ENCODE data around the gene IL2RG.

IL2RG gene

DNA sequence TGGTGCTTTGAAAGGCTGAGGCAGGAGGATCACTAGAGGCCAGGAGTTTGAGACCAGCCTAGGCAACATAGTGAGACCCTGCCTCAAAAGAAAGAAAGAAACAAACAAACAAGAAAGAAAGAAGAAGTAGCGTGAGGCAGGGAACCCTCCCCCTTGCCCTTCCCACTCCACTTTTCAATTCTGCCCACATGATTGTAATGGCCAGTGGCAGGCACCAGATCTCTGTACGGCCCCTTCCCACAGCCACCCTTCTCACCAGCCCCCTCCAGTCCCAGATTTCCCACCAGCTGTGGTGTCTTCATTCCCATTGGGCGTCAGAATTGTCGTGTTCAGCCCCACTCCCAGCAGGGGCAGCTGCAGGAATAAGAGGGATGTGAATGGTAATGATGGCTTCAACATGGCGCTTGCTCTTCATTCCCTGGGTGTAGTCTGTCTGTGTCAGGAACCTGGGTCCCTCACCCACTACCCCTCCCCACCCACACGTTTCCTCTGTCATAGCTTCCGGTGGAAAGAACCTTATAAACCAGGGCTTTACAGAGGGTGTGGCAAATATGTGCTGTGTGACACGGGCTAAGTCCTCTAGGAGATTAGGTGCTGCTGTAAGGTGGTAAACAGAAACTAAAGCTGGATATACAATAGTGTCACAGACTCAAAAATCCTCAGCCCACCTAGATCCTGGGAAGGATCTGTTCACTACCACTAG, at the start of gene IL2RG:
Gene IL2RG (minus strand): TSS at position 437 of the 703 bp plus-strand sequence. CDS start 38 bp downstream, at position 399.
- no peak for DNase-seq

DNA sequence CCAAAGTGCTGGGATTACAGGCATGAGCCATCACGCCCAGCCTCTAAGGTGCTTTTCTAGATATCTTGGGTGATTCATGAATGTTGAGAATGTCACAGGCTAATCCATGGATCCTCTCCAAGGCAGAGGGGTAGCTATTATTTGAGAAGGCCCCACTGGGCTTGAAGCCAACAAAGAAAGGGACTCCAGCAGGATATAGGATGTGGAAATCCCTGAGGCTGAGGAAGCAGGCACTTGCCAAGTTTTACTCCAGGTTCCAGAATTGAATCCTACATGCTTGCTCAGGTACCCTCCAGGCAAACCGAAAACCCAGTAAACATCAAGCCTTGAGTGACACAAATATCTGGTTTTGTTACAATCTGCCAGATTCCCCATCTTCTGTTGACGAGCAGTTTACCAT, 49.1 kb upstream of the IL2RG start:
- no peak for DNase-seq

DNA sequence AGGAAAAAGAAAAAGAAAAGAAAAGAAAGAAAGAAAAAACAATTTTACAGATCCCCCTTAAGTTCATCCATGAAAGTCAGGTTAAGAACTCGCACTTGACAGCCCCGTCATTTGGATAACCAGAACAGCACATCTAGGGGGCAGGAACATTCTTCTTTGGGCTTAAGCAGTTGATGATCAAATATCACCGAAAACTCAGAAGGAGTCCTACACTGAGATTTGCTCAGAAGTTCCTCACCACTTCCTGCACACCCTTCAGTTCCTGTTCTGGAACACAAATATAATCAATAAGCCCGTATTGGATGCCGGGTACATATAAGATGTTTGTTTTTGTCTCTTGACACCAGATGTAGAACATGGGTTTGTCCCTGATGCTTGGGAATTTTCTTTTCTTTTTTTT, 48.0 kb upstream of the IL2RG start:
- DNase-seq: no peak

DNA sequence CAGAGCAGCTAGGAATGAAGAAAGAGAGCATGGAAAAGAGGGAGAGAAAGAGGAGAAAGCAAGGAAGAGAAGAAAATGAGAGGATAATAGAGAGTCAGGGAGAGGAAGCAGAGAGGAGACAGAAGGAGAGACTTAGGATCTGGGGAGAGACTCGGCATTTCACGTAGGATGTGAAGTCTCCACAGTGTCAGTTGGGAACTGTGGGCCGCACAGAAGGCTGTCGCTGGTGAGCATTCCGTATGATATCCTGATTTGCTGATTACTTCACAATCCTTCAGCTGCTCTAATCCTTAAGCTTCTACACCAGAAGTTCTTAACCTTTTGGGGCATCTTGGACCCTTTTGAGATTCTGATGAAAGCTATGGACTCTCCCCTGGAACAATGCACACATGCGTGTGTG, 47.2 kb upstream of the IL2RG start:
- DNase-seq: peak in 2 of 56 donors; percentile 0 to 1

DNA sequence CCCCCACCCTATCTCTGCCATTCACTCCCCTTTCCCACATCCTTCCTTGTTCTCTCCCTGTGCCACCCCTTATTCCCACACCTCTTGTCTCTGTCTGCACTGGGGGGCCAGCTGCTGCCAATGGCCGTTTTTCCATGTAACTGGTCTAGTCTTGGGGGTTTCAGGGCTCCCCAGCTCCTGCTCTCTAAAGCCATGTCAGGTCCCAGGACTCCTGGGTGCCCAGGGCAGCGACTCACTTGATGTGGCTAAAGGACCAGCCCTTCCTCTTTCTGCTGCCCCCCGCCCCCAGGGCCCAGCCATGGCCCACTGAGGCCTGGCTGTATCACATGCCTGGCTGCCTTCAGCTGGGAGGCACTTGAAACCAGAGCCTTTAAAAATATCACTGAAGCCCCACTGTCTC, 43.3 kb upstream of the IL2RG start:
- no peak for DNase-seq

DNA sequence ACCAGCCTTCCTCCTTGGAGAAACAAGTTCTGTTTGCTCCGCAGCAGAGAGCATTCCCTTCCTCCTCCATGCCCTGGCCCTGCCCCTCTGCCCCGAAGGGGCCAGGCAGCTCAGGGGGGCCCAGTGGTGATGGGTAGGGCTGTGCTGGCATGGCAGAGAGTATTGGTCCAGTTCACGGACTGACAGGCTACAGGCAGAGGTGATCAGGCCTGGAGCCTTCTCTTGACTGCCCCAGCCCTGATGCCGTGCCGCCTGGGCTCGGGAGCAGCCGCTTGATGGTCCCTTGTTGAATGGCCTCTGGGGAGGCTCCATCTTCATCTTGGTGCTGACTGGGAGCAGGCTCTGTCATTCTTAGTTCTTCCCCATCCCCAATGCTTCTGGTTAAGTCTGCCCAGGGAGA, 42.8 kb upstream of the IL2RG start:
- no peak for DNase-seq

DNA sequence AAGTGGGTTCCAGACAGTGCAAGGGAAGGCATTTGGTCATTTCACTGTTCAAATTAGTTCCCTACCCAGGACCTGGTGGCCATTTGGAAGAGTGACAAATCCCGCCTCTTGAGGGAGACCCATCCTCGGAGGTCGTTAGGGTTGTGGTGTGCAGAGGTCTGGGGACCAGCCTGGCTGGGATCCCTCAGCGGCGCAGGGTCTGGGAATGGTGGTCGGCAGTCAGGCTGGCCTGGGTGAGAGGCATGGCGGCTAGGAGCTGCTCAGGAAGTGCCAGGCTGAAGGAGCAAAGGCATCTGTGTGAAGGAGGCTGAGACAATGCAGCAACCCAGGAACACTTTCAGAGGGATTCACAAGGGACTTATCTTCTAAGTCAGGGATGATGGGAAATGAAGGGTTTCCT, 40.0 kb upstream of the IL2RG start:
- DNase-seq: no peak

DNA sequence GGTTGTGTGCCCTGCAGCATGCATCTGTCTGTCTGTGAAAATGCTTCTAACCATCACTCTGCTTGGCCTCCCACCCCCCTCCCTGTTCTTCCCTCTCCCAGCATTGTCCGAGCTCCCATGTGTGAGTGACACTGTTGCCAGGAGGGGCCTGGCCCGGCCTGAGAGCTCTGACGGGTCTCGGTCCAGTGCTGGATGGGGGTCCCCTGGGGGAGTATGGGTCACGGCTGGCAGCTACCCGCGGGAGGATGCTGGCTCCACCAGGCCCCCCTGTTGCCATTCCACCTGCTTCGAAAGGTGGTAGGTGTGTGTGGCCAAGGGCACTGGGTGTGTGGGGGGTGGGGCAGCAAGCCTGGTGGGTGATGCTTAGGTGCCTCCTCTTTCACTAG, 36.9 kb upstream of the IL2RG start:
- no peak for DNase-seq

DNA sequence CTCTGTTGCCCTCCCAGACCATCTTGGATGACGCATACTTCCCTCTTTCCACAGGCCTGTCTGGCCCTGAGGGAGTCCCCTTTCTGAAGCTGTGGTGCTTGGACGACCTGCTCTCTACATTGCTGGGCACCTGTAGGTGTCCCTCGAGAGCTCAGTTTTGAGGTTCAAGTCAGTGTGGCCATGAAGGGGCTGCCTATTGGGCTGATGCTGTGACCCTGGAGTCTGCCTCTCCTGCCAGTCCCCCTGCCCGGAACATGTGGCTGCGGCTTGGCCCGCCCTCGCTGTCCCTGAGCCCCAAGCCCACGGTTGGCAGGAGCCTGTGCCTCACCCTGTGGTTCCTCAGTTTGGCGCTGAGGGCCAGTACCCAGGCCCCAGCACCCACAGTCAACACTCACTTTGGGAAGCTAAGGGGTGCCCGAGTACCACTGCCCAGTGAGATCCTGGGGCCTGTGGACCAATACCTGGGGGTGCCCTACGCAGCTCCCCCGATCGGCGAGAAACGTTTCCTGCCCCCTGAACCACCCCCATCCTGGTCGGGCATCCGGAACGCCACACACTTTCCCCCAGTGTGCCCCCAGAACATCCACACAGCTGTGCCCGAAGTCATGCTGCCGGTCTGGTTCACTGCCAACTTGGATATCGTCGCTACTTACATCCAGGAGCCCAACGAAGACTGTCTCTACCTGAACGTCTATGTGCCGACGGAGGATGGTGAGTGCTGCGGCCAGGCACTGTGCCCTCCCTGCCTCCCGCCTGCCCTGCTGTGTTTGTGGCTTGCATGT, 36.3 kb upstream of the IL2RG start:
- peak in 19 of 56 donors; percentile 6 to 39 (median 17) for DNase-seq

DNA sequence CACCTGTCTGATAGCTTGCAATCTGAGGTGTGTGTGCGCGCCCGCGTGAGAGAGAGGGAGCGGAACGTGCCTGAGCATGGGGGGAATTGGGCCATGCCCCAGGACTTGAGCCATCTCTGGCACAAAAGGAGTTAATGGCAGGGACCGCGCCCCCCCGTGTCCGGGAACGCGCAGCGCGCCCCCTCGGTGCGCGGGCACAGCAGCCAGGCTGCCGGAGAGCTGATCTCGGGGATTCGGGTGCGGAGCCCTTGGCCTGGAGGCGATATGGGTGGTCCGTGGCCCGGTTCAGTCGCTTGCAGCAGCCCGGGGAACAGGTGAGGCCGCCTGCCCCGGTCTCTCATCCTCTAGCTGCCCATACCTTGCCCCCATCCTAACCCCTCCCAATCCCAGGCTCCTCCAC, 33.3 kb upstream of the IL2RG start, which contains the start of gene NLGN3:
Gene NLGN3 (plus strand): TSS at position 191 of the 400 bp plus-strand sequence. CDS start 2,909 bp downstream, outside the sequence.
- peak in 48 of 56 donors; percentile 0 to 71 (median 31) for DNase-seq

GRCh38 chrX:71143508-71143907, 32.1 kb upstream of the IL2RG start:
- DNase-seq: peak in 35 of 56 donors; percentile 0 to 63 (median 19)

DNA sequence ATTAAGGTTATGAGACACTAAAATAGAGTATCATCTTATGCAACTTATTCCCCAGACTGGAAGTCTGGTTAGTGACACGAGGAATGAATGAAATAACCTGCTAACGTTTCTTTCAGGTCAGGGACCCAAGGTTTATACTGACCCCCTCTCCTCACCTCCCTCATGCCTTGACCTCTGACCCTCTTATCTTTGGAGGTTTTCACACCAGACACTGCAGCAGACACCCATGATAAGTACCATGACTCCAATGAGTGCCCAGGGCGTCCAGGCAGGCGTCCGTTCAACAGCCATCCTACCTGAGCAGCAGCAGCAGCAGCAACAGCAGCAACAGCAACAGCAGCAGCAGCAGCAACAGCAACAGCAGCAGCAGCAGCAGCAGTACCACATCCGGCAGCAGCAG, 29.1 kb upstream of the IL2RG start:
- no peak for DNase-seq

DNA sequence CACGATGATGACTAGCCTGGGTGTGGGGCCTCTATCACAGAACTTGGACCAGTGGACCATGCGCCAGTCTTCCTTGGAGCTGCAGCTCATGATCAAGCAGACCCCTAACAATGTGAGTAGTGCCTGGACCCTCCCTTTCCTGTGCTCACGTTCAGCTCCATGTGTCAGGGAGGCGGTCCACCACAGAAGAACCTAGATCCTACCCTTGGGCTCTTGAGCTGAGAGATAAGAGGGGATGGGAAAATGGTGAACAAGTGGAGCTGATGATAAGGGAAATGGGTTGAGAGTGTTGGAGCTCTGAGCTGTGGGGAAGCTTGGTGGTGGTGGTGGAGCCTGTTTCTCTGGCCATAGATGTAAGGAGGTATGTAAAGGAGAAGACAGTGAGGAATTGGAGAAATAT, 20.1 kb upstream of the IL2RG start:
- DNase-seq: no peak

DNA sequence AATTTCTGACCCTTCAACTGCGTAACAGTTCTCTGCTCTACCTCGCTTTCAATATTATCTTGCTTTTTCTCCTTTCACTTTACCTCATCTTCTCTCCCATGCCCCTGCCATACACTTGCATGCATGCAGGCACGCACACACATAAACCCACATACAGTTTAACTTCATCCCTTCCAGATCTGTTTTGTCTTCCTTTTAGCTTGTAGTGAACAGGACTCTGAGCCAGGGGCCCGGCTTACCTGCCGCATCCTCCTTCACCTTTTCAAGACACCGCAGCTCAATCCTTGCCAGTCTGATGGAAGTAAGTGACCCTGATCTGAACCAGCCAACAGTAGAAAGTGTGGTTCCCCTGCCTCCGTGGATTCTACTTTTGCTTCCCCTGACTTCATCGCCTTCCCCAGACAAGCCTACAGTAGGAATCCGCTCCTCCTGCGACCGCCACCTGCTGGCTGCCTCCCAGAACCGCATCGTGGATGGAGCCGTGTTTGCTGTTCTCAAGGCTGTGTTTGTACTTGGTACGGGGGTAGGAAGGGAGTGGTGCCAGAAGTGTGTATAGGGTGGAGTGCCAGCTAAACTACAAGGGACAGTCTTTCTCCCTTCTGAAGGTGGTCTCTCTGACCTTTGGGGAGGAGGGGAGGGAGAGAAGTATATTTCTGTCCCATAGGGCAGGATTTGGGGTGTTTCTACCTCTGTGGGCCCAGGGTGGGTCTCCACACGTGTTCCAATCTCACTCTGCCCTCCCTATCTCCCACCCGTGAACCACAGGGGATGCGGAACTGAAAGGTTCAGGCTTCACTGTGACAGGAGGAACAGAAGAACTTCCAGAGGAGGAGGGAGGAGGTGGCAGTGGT, 17.8 kb upstream of the IL2RG start:
- DNase-seq: peak in 49 of 56 donors; percentile 1 to 81 (median 28)

DNA sequence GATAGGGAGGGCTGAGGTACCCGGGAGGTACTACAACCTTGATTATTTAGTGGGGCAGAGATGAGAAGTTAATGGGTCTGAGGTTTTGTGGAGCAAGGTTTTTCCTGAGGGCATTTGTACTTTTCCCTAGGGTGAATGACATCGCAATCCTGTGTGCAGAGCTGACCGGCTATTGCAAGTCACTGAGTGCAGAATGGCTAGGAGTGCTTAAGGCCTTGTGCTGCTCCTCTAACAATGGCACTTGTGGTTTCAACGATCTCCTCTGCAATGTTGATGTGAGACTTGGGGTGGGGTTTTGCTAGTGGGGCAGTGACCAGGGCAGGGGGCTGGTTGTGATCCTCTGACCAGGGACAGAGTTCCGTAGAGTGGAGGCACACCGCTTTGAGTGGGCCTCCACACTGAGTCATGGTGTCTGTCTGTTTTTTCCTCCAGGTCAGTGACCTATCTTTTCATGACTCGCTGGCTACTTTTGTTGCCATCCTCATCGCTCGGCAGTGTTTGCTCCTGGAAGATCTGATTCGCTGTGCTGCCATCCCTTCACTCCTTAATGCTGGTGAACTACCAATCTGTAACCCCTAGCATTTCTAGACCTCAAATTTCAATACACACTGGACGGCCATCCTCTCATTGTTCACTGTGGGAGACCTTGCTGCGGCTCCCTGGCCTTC, 16.9 kb upstream of the IL2RG start:
- no peak for DNase-seq

DNA sequence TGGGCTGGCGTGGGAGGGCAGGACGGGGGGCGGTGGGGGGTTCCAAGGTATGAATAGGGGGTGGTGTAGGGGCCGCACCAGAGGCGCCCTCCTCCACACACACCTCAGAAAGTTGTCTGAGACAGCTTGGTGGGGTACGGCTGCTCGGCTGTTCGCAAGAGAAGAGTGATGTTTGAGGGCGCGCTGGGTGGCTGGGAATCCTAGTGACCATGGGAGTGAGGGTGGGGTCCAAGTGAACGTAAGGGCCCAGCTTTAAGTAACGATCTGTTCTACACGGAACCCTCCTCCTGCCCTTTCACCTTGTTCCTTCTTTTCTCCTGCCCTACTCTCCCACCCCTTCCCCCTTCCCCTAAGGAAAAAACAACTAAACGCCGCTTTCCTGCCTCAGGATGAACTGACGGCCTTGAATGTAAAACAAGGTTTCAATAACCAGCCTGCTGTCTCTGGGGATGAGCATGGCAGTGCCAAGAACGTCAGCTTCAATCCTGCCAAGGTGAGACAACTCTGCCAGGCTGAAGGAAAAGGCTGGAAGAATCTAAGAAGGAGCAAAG, 7.7 kb upstream of the IL2RG start:
- peak in 6 of 56 donors; percentile 13 to 43 (median 20) for DNase-seq

GRCh38 chrX:71118032-71118984, 6.9 kb upstream of the IL2RG start, which contains the start of gene MED12:
TSS of gene MED12 (plus strand) at chrX:71118596. CDS start at chrX:71118755, 159 bp downstream.
- DNase-seq: peak in 55 of 56 donors; percentile 11 to 93 (median 73)

- no peak for DNase-seq
These were observed 6.0 kb upstream of the IL2RG start for GRCh38 chrX:71117358-71117757.

GRCh38 chrX:71111921-71112431, 599 bp upstream of the IL2RG start:
- DNase-seq: no peak

All from nucleus accumbens (tissue), 56 donors.